ENCODE data around the gene SMCO2.

GRCh38 chr12:27422697-27423096, 23.8 kb upstream of the SMCO2 start:
- no peak for TF ChIP-seq CTCF (IDR thresholded peaks at IDR 0.05)
- TF ChIP-seq EP300 (IDR thresholded peaks at IDR 0.05): no peak
- no peak for TF ChIP-seq POLR2A (IDR thresholded peaks at IDR 0.05)
